T-cell (primary cell): ENCODE data around the gene ASAP3. TPM values are rescaled to one million over a fixed set of nuclear protein-coding genes. Genes with fewer than 3 reads are reported as not detected.

Experiments used
- ATAC-seq, 4 experiments: fragments of 200-7000 bp in 3 of 4; fragments of 150-1000 bp in 1 of 4; cut with Tn5 transposase; replicated peaks in 1 of 4; 1 replicate in 3 of 4; 2 replicates in 1 of 4; pipeline ENCODE4 v1.10.0; 2021; ENCODE audit warnings: moderate library complexity in 3 of 4, mild to moderate bottlenecking in 2 of 4, moderate number of reproducible peaks in 1 of 4
- CTCF ChIA-PET, 2 donors: fragments of 300-600 bp; sonication (Branson Sonifier 250); formaldehyde crosslinking; loops; one replicate each; lab custom pipeline; 2022; ENCODE audit warnings: antibody characterized with exemption in 2 of 2; lab: Charles Lee
- POLR2A ChIA-PET, 2 donors: fragments of 300-600 bp; sonication (Branson Sonifier 250); formaldehyde crosslinking; loops; one replicate each; lab custom pipeline; 2022; ENCODE audit warnings: antibody characterized with exemption in 2 of 2; lab: Charles Lee
- DNase-seq, 35 experiments: peaks; one replicate each; pipeline versions ENCODE4 v3.0.0 to v3.0.0-alpha.2; 2013 to 2023
- H3K27ac ChIP-seq: one replicate; pipeline ENCODE4 v1.5.1; 2013; ENCODE audit warnings: low read length
- H3K27me3 ChIP-seq, 2 experiments: replicated peaks in 1 of 2; 1 replicate in 1 of 2; 2 replicates in 1 of 2; pipeline versions ENCODE4 v1.6.1 to v1.7.0; 2013; ENCODE audit warnings: low read length in 1 of 2, mixed read lengths in 1 of 2; ENCODE audit not compliant: control insufficient read depth in 2 of 2, insufficient read depth in 2 of 2; ENCODE audit errors: extremely low read depth in 1 of 2
- H3K36me3 ChIP-seq, 2 donors: 1 replicate in 1 of 2; 2 replicates in 1 of 2; pipeline versions ENCODE4 v1.6.1 to v1.7.0; 2013; ENCODE audit warnings: low read length in 1 of 2; ENCODE audit not compliant: control insufficient read depth in 2 of 2, insufficient read depth in 1 of 2; ENCODE audit errors: extremely low read depth in 1 of 2
- H3K4me1 ChIP-seq, 2 experiments: 1 replicate in 1 of 2; 2 replicates in 1 of 2; pipeline versions ENCODE4 v1.6.1 to v1.7.0; 2013; ENCODE audit warnings: low read length in 2 of 2, mixed read lengths in 1 of 2; ENCODE audit not compliant: insufficient read depth in 2 of 2, control insufficient read depth in 1 of 2; ENCODE audit errors: extremely low read depth in 1 of 2
- H3K4me3 ChIP-seq, 2 donors: 1 replicate in 1 of 2; 2 replicates in 1 of 2; pipeline versions ENCODE4 v1.5.1 to v1.7.0; 2013; ENCODE audit warnings: mild to moderate bottlenecking in 2 of 2, low read length in 1 of 2, moderate library complexity in 1 of 2; ENCODE audit not compliant: control insufficient read depth in 1 of 2; ENCODE audit errors: extremely low read depth in 1 of 2
- H3K9me3 ChIP-seq: 2 replicates; pipeline ENCODE4 v1.7.0; 2013
- H3K27ac Mint-ChIP-seq, 2 donors: one replicate each; pipeline ENCODE4 v1.8.0; 2020 to 2021; ENCODE audit warnings: mild to moderate bottlenecking in 2 of 2, mixed read lengths in 2 of 2
- H3K27me3 Mint-ChIP-seq, 2 donors: one replicate each; pipeline ENCODE4 v1.8.0; 2021 to 2022; ENCODE audit warnings: mixed read lengths in 2 of 2
- H3K36me3 Mint-ChIP-seq: one replicate; pipeline ENCODE4 v1.8.0; 2021; ENCODE audit warnings: mixed read lengths
- H3K4me1 Mint-ChIP-seq, 3 donors: one replicate each; pipeline ENCODE4 v1.8.0; 2020 to 2022; ENCODE audit warnings: mixed read lengths in 3 of 3, mild to moderate bottlenecking in 1 of 3
- H3K4me3 Mint-ChIP-seq, 3 donors: one replicate each; pipeline ENCODE4 v1.8.0; 2020 to 2022; ENCODE audit warnings: mild to moderate bottlenecking in 3 of 3, mixed read lengths in 3 of 3, moderate library complexity in 3 of 3
- H3K9me3 Mint-ChIP-seq, 3 donors: one replicate each; pipeline ENCODE4 v1.8.0; 2020 to 2022; ENCODE audit warnings: mixed read lengths in 3 of 3
- WGBS: methylation state at CpG from one replicate; pipeline ENCODE4 v1.1.5; 2013; ENCODE audit warnings: missing lambda C conversion rate; ENCODE audit not compliant: insufficient coverage; 5-methylcytosine and 5-hydroxymethylcytosine counted together
- total RNA-seq, 35 experiments: library from RNA in 6 of 35; stranded (reverse) in 6 of 35; fragments of 120-200 nt in 1 of 35; gene quantifications; one replicate each; pipeline versions ENCODE4 v1.2.1 to v1.2.4 and lab custom pipeline; 2013 to 2026

ASAP3 gene
- total RNA-seq, 5 donors from 2014 or later (not counting 1 experiment from before 2014, with no cell fraction given), result 1.2 to 2.8 (median 2.1) TPM

- H3K27ac Mint-ChIP-seq, result no peak overlapping the region
- WGBS, result 67% methylated on average over 7 of the region's 9 CpGs
- H3K4me1 ChIP-seq, result no peaks in the 10 kb centered on the region
- H3K27ac ChIP-seq, result no peak overlapping the region
- no peaks in the 10 kb centered on the region for H3K9me3 ChIP-seq
- no peaks in the 10 kb centered on the region for H3K27me3 Mint-ChIP-seq
- POLR2A ChIA-PET, result interaction anchor here in 1 of 2 donors (0.6 kb wide), 1 partner anchor 258 kb away, joined by 3 read pairs; no protein-coding TSS in a partner anchor
- H3K9me3 Mint-ChIP-seq, result no peaks in the 10 kb centered on the region
- H3K27me3 ChIP-seq, result no peaks in the 10 kb centered on the region
- no peak for ATAC-seq
- H3K4me3 ChIP-seq, result no peak overlapping the region
- CTCF ChIA-PET, result interaction anchor here in 1 of 2 donors (0.7 kb wide), 1 partner anchor 13 kb away, joined by 3 read pairs; no protein-coding TSS in a partner anchor
- H3K4me3 Mint-ChIP-seq, result no peak overlapping the region
- DNase-seq, result no peak
- no peaks in the 10 kb centered on the region for H3K4me1 Mint-ChIP-seq
- peaks cover 6% of the 10 kb centered on the region for H3K36me3 Mint-ChIP-seq
- peaks cover 0 to 3% of the 10 kb centered on the region in 2 donors for H3K36me3 ChIP-seq
Observed at GRCh38 chr1:23389837-23390321, 94.1 kb downstream of the ASAP3 start.

- POLR2A ChIA-PET, result no interaction called here
- Mint-ChIP-seq H3K4me1 (no peaks in the 10 kb centered on the region), H3K27me3 (no peaks in the 10 kb centered on the region), H3K4me3 (no peak overlapping the region), H3K27ac (no peak overlapping the region), H3K36me3 (peaks cover 12% of the 10 kb centered on the region), H3K9me3 (no peaks in the 10 kb centered on the region)
- Histone ChIP-seq H3K27ac (no peak overlapping the region), H3K27me3 (no peaks in the 10 kb centered on the region), H3K36me3 (no peaks in the 10 kb centered on the region), H3K4me3 (no peak overlapping the region), H3K4me1 (no peaks in the 10 kb centered on the region), H3K9me3 (no peaks in the 10 kb centered on the region)
- DNase-seq (no peak), ATAC-seq (no peak)
- CTCF ChIA-PET, result interaction anchor here in 1 of 2 donors (0.6 kb wide), 1 partner anchor 17 kb away, joined by 4 read pairs; no protein-coding TSS in a partner anchor
- WGBS, result 92% methylated on average over 7 of the region's 8 CpGs
Observed at GRCh38 chr1:23387494-23387893, 96.5 kb downstream of the ASAP3 start.

- H3K4me3 ChIP-seq, result no peak overlapping the region
- Mint-ChIP-seq H3K4me1 (no peaks in the 10 kb centered on the region), H3K27ac (no peak overlapping the region), H3K9me3 (no peaks in the 10 kb centered on the region), H3K36me3 (peaks cover 13% of the 10 kb centered on the region), H3K27me3 (no peaks in the 10 kb centered on the region), H3K4me3 (no peak overlapping the region)
- H3K27ac ChIP-seq, result no peak overlapping the region
- POLR2A ChIA-PET, result no interaction called here
- H3K9me3 ChIP-seq, result no peaks in the 10 kb centered on the region
- 82% methylated on average over 14 of the region's 14 CpGs for WGBS
- DNase-seq, result no peak
- no peak for ATAC-seq
- H3K27me3 ChIP-seq, result no peaks in the 10 kb centered on the region
- CTCF ChIA-PET, result no interaction called here
- no peaks in the 10 kb centered on the region for H3K36me3 ChIP-seq
- no peaks in the 10 kb centered on the region for H3K4me1 ChIP-seq
Observed at GRCh38 chr1:23385119-23385621, 98.8 kb downstream of the ASAP3 start.

GRCh38 chr1:23384312-23385058, 99.5 kb downstream of the ASAP3 start:
- POLR2A ChIA-PET, result no interaction called here
- Histone ChIP-seq H3K4me3 (no peak overlapping the region), H3K27ac (no peak overlapping the region), H3K36me3 (no peaks in the 10 kb centered on the region), H3K4me1 (no peaks in the 10 kb centered on the region), H3K27me3 (no peaks in the 10 kb centered on the region), H3K9me3 (no peaks in the 10 kb centered on the region)
- no peak for DNase-seq
- H3K9me3 Mint-ChIP-seq, result no peaks in the 10 kb centered on the region
- CTCF ChIA-PET, result no interaction called here
- no peaks in the 10 kb centered on the region for H3K4me1 Mint-ChIP-seq
- no peak for ATAC-seq
- H3K36me3 Mint-ChIP-seq, result peaks cover 13% of the 10 kb centered on the region
- H3K4me3 Mint-ChIP-seq, result no peak overlapping the region
- H3K27me3 Mint-ChIP-seq, result no peaks in the 10 kb centered on the region
- no peak overlapping the region for H3K27ac Mint-ChIP-seq
- WGBS, result 96% methylated on average over 4 of the region's 11 CpGs

- no peaks in the 10 kb centered on the region for H3K36me3 ChIP-seq
- ChIA-PET POLR2A (no interaction called here), CTCF (no interaction called here)
Observed at GRCh38 chr1:23383577-23384311, 100.2 kb downstream of the ASAP3 start.

GRCh38 chr1:23381233-23381885, 102.6 kb downstream of the ASAP3 start:
- Histone ChIP-seq H3K4me1 (no peaks in the 10 kb centered on the region), H3K27ac (no peak overlapping the region), H3K36me3 (no peaks in the 10 kb centered on the region), H3K9me3 (no peaks in the 10 kb centered on the region), H3K27me3 (no peaks in the 10 kb centered on the region), H3K4me3 (no peak overlapping the region)
- ChIA-PET CTCF (no interaction called here), POLR2A (no interaction called here)
- 94% methylated on average over 2 of the region's 5 CpGs for WGBS
- H3K9me3 Mint-ChIP-seq, result no peaks in the 10 kb centered on the region
- H3K4me3 Mint-ChIP-seq, result no peak overlapping the region
- H3K27ac Mint-ChIP-seq, result no peak overlapping the region
- no peaks in the 10 kb centered on the region for H3K4me1 Mint-ChIP-seq
- H3K27me3 Mint-ChIP-seq, result no peaks in the 10 kb centered on the region
- DNase-seq, result no peak
- ATAC-seq, result no peak
- H3K36me3 Mint-ChIP-seq, result peaks cover 9% of the 10 kb centered on the region

More at GRCh38 chr1:23383577-23384311, 100.2 kb downstream of the ASAP3 start:
- H3K27ac ChIP-seq, result no peak overlapping the region
- Mint-ChIP-seq H3K4me1 (no peaks in the 10 kb centered on the region), H3K9me3 (no peaks in the 10 kb centered on the region), H3K27ac (no peak overlapping the region), H3K36me3 (peaks cover 13% of the 10 kb centered on the region), H3K4me3 (no peak overlapping the region), H3K27me3 (no peaks in the 10 kb centered on the region)
- H3K4me1 ChIP-seq, result no peaks in the 10 kb centered on the region
- ATAC-seq (no peak), DNase-seq (no peak)
- H3K27me3 ChIP-seq, result no peaks in the 10 kb centered on the region
- H3K4me3 ChIP-seq, result no peak overlapping the region
- WGBS, result 80% methylated on average over 3 of the region's 8 CpGs
- H3K9me3 ChIP-seq, result no peaks in the 10 kb centered on the region
